GM19043 (cell line): Measurements from ENCODE around the gene RPS6KA3.
"Not testable (repeated sequence)": the region's sequence is repeated elsewhere in the genome, so short reads cannot be mapped to it uniquely, and the experiment has no call there.

ENCODE experiments used
- ATAC-seq: cut with Tn5 transposase; IDR thresholded peaks from one replicate; pipeline ENCODE4 v1.9.1; 2021; ENCODE audit warnings: low read depth; ENCODE audit not compliant: unreplicated experiment

RPS6KA3 gene

GRCh38 chrX:20224814-20225487, 41.8 kb downstream of the RPS6KA3 start:
- ATAC-seq, result peak; percentile 83

- no peak for ATAC-seq
Measured at GRCh38 chrX:20221902-20222301, 44.8 kb downstream of the RPS6KA3 start.

- no peak for ATAC-seq
Measured at GRCh38 chrX:20218836-20219505, 47.7 kb downstream of the RPS6KA3 start.

- no peak for ATAC-seq
Measured at GRCh38 chrX:20217906-20218305, 48.8 kb downstream of the RPS6KA3 start.

GRCh38 chrX:20217271-20217670, 49.4 kb downstream of the RPS6KA3 start:
- no peak for ATAC-seq

GRCh38 chrX:20215565-20215964, 51.1 kb downstream of the RPS6KA3 start:
- ATAC-seq, result no peak

GRCh38 chrX:20212486-20213089, 54.1 kb downstream of the RPS6KA3 start:
- peak; percentile 93 for ATAC-seq

- no peak for ATAC-seq
Measured at GRCh38 chrX:20211261-20211786, 55.4 kb downstream of the RPS6KA3 start.

- no peak for ATAC-seq
Measured at GRCh38 chrX:20205927-20206708, 60.6 kb downstream of the RPS6KA3 start.

- ATAC-seq, result no peak
Measured at GRCh38 chrX:20204351-20204750, 62.4 kb downstream of the RPS6KA3 start.

- no peak for ATAC-seq
Measured at GRCh38 chrX:20197641-20198210, 69.0 kb downstream of the RPS6KA3 start.

- no peak for ATAC-seq
Measured at GRCh38 chrX:20189171-20189570, 77.5 kb downstream of the RPS6KA3 start.

GRCh38 chrX:20181598-20182329, 84.9 kb downstream of the RPS6KA3 start:
- no peak for ATAC-seq

GRCh38 chrX:20177093-20177492, 89.6 kb downstream of the RPS6KA3 start:
- no peak for ATAC-seq

- no peak for ATAC-seq
Measured at GRCh38 chrX:20173856-20174255, 92.9 kb downstream of the RPS6KA3 start.

GRCh38 chrX:20173313-20173712, 93.4 kb downstream of the RPS6KA3 start:
- no peak for ATAC-seq

- no peak for ATAC-seq
Measured at GRCh38 chrX:20171887-20172286, 94.8 kb downstream of the RPS6KA3 start.

GRCh38 chrX:20162516-20162915, 104.2 kb downstream of the RPS6KA3 start:
- not testable (repeated sequence) for ATAC-seq

GRCh38 chrX:20159797-20160385, 106.8 kb downstream of the RPS6KA3 start:
- ATAC-seq, result no peak
